Measurements from ENCODE around the gene GNAQ. TPM values are rescaled to one million over a fixed set of nuclear protein-coding genes. Genes with fewer than 3 reads are reported as not detected.
A peak's percentile ranks its signal among the peaks of the same experiment; 100 is the strongest.

GNAQ gene
- total and polyA plus RNA-seq, 12 donors = 5.4 to 19.8 (median 13.2) TPM

GRCh38 chr9:77747163-77747562 lies 284.4 kb downstream of the GNAQ start:
- H3K4me1 ChIP-seq = peaks cover 0 to 24% (median 15%) of the 10 kb centered on the region in 9 donors
- no peak for TF ChIP-seq CTCF (IDR thresholded peaks at IDR 0.05)
- H3K36me3 ChIP-seq = no peaks in the 10 kb centered on the region
- no peak overlapping the region for H3K27ac ChIP-seq
- intact Hi-C loops (cut with DNase I) = loop anchor here in 5 of 10 donors (5.0 to 10.0 kb wide), 2 partner anchors 290 to 312 kb away; no protein-coding TSS in a partner anchor
- no peaks in the 10 kb centered on the region for H3K27me3 ChIP-seq
- peaks cover 0 to 5% (median 0%) of the 10 kb centered on the region in 11 donors for H3K9me3 ChIP-seq
- H3K4me3 ChIP-seq = no peak overlapping the region
- DNase-seq (no peak), ATAC-seq (no peak)

- Histone ChIP-seq H3K27me3 (no peaks in the 10 kb centered on the region), H3K27ac (peak overlapping the region in 2 of 10 donors; percentile 9 to 24), H3K4me3 (no peak overlapping the region), H3K36me3 (no peaks in the 10 kb centered on the region), H3K9me3 (peaks cover 0 to 5% (median 0%) of the 10 kb centered on the region in 11 donors), H3K4me1 (peaks cover 0 to 15% (median 3%) of the 10 kb centered on the region in 9 donors)
- TF ChIP-seq CTCF (IDR thresholded peaks at IDR 0.05) = no peak
- intact Hi-C loops (cut with DNase I) = loop anchor here in 5 of 10 donors (5.0 to 10.0 kb wide), 3 partner anchors 93 to 310 kb away; no protein-coding TSS in a partner anchor
- 55 to 67% methylated on average over 6 of the region's 6 CpGs for WGBS, 2 donors
- DNase-seq (no peak), ATAC-seq (no peak)
These were observed 286.7 kb downstream of the GNAQ start for GRCh38 chr9:77744841-77745430.

- no peak for ATAC-seq
- peaks cover 0 to 15% (median 3%) of the 10 kb centered on the region in 9 donors for H3K4me1 ChIP-seq
- WGBS, 2 donors = 82 to 89% methylated on average over 1 of the region's 1 CpG
- no peaks in the 10 kb centered on the region for H3K27me3 ChIP-seq
- no peak for DNase-seq
- no peak for TF ChIP-seq CTCF (IDR thresholded peaks at IDR 0.05)
- no peak overlapping the region for H3K27ac ChIP-seq
- H3K9me3 ChIP-seq = peaks cover 0 to 5% (median 0%) of the 10 kb centered on the region in 11 donors
- no peaks in the 10 kb centered on the region for H3K36me3 ChIP-seq
- no peak overlapping the region for H3K4me3 ChIP-seq
- intact Hi-C loops (cut with DNase I) = loop anchor here in 4 of 10 donors (5.0 to 10.0 kb wide), 2 partner anchors 91 to 309 kb away; no protein-coding TSS in a partner anchor
These were observed 288.2 kb downstream of the GNAQ start for GRCh38 chr9:77743386-77743785.

- Histone ChIP-seq H3K27me3 (no peaks in the 10 kb centered on the region), H3K27ac (no peak overlapping the region), H3K36me3 (no peaks in the 10 kb centered on the region), H3K4me1 (peaks cover 0 to 16% (median 6%) of the 10 kb centered on the region in 9 donors), H3K4me3 (no peak overlapping the region), H3K9me3 (no peaks in the 10 kb centered on the region)
- TF ChIP-seq CTCF (IDR thresholded peaks at IDR 0.05) = no peak
- no peak for ATAC-seq
- intact Hi-C loops (cut with DNase I) = no loop called here
- no peak for DNase-seq
- WGBS, 2 donors = 96 to 97% methylated on average over 4 of the region's 4 CpGs
These were observed 292.7 kb downstream of the GNAQ start for GRCh38 chr9:77738932-77739331.
